Activated gamma-delta T cell (primary cell): ENCODE measurements around the gene PARVB.
"Not testable (repeated sequence)": the region's sequence is repeated elsewhere in the genome, so short reads cannot be mapped to it uniquely, and the experiment has no call there.

Experiments
- DNase-seq: peaks from one replicate; lab custom pipeline; 2025; lab: John Stamatoyannopoulos, UW

The PARVB gene

GRCh38 chr22:44110656-44111055, 86.6 kb downstream of the PARVB start:
- not testable (repeated sequence) for DNase-seq

GRCh38 chr22:44111562-44112155, 87.6 kb downstream of the PARVB start:
- no peak for DNase-seq

GRCh38 chr22:44112191-44112590, 88.1 kb downstream of the PARVB start:
- no peak for DNase-seq

- no peak for DNase-seq
Observed at GRCh38 chr22:44116331-44116730, 92.2 kb downstream of the PARVB start.

- no peak for DNase-seq
Observed at GRCh38 chr22:44116755-44117684, 92.9 kb downstream of the PARVB start.

- DNase-seq, result no peak
Observed at GRCh38 chr22:44117746-44118145, 93.6 kb downstream of the PARVB start.

GRCh38 chr22:44118645-44119315, 94.7 kb downstream of the PARVB start:
- DNase-seq, result no peak

GRCh38 chr22:44119669-44120313, 95.7 kb downstream of the PARVB start:
- DNase-seq, result no peak

- no peak for DNase-seq
Observed at GRCh38 chr22:44120314-44120704, 96.2 kb downstream of the PARVB start.

- DNase-seq, result no peak
Observed at GRCh38 chr22:44125421-44125820, 101.3 kb downstream of the PARVB start.

- DNase-seq, result no peak
Observed at GRCh38 chr22:44126807-44127206, 102.7 kb downstream of the PARVB start.

GRCh38 chr22:44127356-44127755, 103.3 kb downstream of the PARVB start:
- DNase-seq, result no peak

- DNase-seq, result no peak
Observed at GRCh38 chr22:44128958-44129618, 105.0 kb downstream of the PARVB start.

- DNase-seq, result no peak
Observed at GRCh38 chr22:44129619-44129976, 105.5 kb downstream of the PARVB start.

- no peak for DNase-seq
Observed at GRCh38 chr22:44130076-44130711, 106.1 kb downstream of the PARVB start.

- no peak for DNase-seq
Observed at GRCh38 chr22:44131412-44131811, 107.3 kb downstream of the PARVB start.

- DNase-seq, result no peak
Observed at GRCh38 chr22:44131989-44132685, 108.0 kb downstream of the PARVB start.

- DNase-seq, result no peak
Observed at GRCh38 chr22:44132724-44133123, 108.6 kb downstream of the PARVB start.

GRCh38 chr22:44133161-44133560, 109.1 kb downstream of the PARVB start:
- DNase-seq, result no peak

GRCh38 chr22:44133901-44134571, 109.9 kb downstream of the PARVB start:
- no peak for DNase-seq
